GM12864 (cell line): ENCODE data around the gene RGS12.

ENCODE experiments used
- DNase-seq: peaks from one replicate; pipeline ENCODE4 v3.0.0-alpha.2; 2011; ENCODE audit warnings: low read depth
- H3K4me3 ChIP-seq: 2 replicates; pipeline ENCODE4 v1.5.1; 2011; ENCODE audit warnings: mild to moderate bottlenecking, low read depth, low read length, control low read depth
- TF ChIP-seq, protein P1 (sequence below): IDR thresholded peaks from 2 replicates; pipeline ENCODE4 v1.5.1; 2011; ENCODE audit warnings: low read depth, mild to moderate bottlenecking, moderate library complexity, low read length, control low read depth, inconsistent platforms; ENCODE audit errors: missing control alignments

Gene RGS12

DNA sequence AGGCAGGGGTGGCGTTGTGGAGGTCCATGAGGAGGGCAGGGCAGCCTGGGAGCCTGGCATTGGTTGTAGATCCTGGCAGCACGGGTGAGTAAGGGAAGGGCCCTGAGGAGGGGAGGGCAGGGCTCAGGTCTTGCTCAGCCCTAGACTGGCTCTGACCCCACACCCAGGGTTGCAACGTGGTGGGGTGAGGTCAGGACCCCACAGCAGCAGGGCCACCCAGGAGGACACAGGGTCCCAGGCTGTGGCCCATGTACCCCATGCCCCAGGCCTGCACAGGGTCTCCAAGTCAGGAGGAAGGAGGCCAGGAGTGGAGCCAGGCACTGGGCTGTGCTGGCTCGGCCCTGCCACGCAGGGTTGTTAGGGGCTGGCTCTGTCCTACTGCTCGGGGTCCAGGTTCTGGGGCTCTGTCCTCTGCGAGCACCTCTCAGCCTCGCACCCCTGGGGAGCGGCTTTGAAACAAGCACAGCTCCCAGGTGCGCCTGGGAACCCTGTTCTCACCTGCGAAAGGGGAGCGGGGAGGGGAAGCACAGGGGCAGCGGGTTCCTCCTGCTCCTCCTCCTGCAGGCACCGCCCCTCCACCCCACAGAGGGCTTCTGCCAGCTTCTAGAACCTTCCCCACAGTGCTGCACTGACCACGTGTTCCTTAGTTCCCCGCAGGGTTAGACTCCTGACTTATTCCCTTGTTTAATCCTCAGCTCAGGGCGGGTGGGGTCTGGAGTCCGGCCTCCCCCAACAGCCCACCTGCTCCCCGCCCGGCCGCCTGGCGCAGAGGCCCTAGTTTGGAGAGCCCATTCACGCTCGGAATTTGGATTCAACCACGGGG is 23.5 kb upstream of the RGS12 start:
- H3K4me3 ChIP-seq, result no peak overlapping the region
- DNase-seq, result no peak
- TF ChIP-seq, protein P1, sequence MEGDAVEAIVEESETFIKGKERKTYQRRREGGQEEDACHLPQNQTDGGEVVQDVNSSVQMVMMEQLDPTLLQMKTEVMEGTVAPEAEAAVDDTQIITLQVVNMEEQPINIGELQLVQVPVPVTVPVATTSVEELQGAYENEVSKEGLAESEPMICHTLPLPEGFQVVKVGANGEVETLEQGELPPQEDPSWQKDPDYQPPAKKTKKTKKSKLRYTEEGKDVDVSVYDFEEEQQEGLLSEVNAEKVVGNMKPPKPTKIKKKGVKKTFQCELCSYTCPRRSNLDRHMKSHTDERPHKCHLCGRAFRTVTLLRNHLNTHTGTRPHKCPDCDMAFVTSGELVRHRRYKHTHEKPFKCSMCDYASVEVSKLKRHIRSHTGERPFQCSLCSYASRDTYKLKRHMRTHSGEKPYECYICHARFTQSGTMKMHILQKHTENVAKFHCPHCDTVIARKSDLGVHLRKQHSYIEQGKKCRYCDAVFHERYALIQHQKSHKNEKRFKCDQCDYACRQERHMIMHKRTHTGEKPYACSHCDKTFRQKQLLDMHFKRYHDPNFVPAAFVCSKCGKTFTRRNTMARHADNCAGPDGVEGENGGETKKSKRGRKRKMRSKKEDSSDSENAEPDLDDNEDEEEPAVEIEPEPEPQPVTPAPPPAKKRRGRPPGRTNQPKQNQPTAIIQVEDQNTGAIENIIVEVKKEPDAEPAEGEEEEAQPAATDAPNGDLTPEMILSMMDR, result no peak

DNA sequence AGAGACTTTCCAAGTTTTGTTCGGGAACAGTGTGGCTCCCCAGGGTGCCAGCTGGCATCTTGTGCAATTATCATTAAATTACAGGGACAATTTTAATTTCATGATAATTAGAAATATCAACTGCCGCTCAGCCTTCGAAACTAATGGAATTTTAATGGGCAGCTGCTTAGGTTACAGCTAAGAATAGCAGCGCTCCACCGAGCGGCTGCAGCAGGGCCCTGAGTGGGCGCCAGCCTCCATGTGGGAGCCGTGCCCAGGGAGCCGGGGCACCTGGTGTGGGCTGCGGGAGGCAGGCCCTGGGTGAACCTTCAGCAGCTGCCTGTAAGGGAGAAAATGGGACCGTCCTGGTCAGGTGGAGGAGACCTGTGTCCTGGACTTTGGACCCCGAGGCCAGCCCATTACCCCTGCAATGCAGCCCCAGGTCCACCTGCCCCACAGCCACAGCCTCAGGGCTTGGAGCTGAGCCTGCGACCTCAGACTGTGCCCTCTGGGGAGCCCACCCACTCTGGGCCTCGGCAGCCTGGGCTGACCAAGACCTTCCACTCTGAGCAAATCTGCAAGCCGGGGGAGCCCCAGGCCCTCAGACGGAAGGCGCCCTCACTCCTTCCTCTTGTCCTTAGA is 22.7 kb upstream of the RGS12 start:
- no peak overlapping the region for H3K4me3 ChIP-seq
- TF ChIP-seq, protein P1, result no peak
- DNase-seq, result no peak

GRCh38 chr4:3271131-3271530 is 21.7 kb upstream of the RGS12 start:
- TF ChIP-seq, protein P1, result no peak
- no peak overlapping the region for H3K4me3 ChIP-seq
- no peak for DNase-seq

DNA sequence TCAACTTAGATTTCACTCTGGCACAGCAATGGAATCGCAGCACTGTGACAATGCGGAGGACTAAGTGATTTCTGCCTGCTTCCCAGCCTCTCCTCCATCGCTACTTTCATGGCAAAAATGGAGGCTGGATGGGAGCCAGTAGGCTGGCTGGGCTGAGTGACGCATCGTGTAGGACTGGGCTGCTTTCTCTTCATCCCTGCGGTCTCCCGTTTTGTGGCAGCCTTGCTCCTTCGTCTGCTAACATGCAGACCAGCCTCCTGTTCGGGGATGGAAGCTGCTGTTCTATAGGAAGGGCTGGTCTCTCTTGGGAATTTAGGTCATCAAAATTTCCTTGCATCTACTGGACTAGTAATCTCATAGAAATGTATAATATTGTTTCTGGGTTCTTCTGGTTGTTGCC is 15.8 kb upstream of the RGS12 start:
- H3K4me3 ChIP-seq, result no peak overlapping the region
- TF ChIP-seq, protein P1, result no peak
- DNase-seq, result no peak

DNA sequence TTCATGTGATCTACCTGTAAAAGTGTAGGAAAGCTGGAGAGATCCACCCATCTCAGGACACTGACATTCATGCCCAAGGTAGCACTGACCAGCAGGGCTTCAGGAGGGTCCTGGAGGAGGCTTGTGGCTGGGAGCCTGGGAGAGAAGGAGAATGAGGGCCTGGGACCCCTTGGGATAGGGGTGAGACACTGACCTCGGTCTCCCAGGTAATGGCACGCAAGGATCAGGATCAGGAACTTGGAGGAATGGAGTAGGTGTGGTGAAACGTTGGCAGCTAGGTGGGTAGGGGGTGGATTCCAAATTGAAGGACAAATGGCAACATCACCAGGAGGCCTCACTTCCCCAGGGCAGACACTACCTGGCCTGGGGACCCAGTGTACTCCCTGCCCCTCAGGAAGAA is 12.4 kb upstream of the RGS12 start:
- H3K4me3 ChIP-seq, result no peak overlapping the region
- TF ChIP-seq, protein P1, result no peak
- DNase-seq, result no peak

GRCh38 chr4:3283483-3283882 is 9.3 kb upstream of the RGS12 start:
- TF ChIP-seq, protein P1, result no peak
- H3K4me3 ChIP-seq, result no peak overlapping the region
- no peak for DNase-seq
